DMS53 treated with DMSO at 0.1 percent for 48 hours (cell line): ENCODE results near the gene SRC.

ENCODE experiments used
- DNase-seq: peaks from one replicate; lab custom pipeline; 2025; ENCODE audit not compliant: unreplicated experiment; lab: John Stamatoyannopoulos, UW

The SRC gene

DNA sequence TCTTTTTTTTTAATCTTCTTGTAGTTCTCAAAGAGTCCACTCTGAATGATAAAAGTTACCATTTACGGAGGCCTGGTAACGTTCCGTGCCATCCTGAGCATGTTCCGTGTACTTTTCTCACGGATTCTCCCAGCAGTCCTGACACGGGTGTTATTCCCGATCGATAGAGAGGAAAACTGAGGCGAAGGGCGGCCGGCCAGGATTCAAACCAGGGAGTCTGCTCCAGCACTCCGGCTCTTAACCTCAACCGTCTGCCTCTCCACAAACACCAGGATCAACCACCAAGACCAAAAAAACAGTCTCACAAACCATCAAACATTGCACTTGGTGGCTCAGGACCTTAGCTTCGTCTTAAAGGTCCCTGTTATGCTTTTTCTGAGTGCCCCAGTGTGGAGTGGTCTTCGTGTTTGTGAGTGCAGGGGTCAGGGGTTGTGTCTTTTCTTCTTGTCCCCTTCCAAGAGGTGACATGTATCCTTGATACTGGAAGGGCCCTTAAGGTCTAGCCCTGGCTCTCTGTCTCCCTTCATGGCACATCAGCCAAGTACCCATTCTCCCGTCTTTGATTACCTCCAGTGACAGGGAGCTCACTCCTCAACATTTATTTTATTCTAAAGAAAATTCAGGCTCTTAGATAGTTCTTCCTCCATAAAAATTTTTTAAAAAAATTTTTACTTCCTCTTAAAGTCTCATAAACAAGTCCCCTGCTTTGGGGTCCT, 35.1 kb downstream of the SRC start:
- DNase-seq = no peak

DNA sequence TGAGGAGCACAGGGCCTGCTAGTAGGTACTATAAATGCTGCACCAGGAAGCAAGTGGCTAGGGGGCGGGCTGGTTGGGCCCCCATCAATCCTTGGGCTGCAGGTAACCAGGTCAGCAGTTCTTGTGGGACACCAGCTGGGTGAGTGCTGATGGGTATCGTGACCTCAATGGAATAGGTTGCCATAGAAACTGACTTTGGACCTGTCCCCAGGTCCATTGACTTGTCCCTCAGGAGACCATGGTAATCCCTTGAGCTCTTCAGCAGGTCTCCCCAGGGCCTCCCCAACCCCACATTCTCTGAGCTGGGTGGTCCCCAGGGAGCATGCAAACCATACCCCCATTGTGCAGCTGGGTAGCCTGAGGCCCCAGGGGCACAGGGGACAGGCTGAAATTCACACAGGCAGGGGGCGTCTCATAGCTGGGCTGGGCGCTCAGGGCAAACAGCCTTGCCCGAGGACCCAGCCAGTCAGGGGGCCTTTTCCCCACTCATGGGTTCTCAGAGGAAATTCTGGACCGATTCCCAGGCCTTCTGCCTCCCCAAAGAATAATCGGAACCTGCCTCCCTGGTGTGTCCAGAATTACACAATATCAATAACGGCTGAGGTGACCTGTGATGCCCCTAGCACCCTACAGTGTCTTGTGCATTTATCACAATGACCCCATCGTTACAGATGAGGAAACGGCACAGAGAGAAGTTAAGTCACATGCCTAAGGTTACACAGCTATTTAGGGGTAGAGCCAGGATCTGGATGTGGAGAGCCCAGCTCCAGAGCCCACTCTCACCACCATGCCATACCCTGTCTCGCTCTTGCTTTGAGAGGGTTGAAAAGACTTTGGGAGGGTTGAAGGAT, 35.9 kb downstream of the SRC start:
- DNase-seq = no peak

DNA sequence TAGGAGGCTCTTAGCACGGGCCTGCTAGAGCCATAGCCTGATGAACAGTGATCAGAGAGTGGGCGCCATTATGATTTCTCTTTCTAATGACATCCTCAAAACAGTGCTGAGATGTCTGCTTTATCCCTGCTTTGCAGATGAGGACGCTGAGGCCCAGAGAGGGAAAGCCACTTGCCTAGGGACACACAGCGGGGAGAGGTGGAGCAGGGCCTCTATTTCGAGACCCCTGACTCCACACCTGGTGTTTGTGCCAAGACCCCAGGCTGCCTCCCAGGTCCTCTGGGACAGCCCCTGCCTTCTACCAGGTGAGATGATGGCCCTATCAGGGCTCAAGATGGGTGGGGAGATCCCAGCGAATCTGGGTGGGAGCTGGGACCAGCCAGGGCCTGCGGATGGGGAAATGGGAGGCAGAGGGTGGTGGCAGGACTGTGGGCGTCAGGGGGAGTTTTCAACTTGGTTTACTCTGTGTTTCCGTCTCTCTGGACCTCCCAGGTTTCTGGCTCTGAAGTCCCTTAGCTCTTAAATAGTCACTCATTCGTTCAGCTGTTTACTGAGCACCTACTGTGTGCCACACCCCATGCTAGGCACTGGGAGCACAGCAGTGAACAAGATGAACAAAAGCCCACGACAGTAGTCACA, 36.7 kb downstream of the SRC start:
- DNase-seq = no peak

DNA sequence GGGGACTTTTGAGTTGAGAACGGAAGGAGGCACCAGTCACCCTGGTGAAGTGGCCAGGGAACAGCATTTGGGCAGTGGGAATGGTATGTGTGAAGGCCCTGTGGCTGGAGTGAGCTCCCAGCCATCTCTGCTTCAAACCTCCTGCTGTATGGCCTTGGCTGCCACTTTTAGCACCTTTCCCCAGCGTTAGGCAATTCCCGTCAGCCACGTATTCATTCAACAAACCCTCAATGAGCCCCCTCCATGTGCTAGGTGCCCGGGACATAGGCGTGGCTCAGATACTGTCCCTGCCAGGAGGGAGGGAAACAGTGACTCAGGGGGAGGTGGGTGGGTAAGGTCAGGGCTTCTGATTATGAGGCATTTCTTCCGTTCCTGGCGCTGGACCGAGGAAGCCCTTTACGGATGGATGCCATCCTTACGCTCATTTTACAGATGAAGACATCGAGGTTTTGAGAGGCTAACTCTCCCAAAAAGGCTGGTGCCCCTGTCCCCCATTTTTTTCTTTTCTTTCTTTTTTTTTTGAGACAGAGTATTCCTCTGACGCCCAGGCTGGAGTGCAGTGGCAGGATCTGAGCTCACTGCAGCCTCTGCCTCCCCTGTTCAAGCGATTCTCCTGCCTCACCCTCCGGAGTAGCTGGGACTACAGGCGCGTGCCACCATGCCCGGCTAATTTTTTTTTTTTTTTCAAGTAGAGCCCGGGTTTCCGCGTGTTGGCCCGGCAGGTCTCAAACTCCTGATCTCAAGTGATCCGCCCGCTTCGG, 37.5 kb downstream of the SRC start:
- DNase-seq = no peak

DNA sequence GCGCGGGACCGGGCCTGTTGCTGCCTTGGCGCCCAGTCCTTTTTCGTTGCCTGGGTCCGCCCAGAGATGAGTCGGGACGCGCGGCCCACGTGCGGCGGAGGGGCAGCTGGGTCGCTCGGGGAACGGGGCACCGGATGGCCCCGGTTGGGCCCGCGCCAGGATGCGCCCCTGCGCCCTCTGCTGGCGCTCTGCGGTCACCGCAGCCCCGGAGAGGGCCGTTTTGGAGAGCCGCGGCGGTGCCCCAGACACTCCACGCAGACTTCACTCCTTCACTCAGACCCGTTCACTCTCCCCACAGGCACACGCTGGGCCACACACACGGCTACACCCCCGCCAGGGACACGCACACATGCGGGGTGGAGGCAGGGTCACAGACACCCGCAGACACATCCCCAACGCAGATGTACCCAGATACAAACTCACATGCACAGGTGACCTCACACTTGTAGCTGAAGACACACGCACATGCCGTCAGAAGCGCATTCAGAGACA, 38.8 kb downstream of the SRC start:
- no peak for DNase-seq

DNA sequence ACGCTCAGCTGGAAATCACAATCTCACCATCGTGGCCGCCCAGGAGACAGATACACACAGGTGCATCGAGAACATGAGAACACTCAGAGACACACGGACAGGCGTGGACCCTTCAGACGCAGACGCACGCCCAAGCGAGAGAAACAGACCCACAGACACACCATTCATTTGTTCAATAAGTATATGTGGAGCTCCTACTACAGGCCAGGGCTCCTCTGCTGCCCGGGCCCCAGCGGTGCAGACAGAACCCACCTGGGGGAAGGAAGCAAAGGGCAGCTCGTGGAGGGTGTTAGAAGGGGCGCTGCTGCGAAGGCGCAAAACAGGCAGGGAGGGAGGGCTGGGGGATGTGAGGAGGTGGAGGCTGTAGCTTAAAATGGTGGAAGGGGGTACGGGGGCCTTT, 39.2 kb downstream of the SRC start:
- no peak for DNase-seq

DNA sequence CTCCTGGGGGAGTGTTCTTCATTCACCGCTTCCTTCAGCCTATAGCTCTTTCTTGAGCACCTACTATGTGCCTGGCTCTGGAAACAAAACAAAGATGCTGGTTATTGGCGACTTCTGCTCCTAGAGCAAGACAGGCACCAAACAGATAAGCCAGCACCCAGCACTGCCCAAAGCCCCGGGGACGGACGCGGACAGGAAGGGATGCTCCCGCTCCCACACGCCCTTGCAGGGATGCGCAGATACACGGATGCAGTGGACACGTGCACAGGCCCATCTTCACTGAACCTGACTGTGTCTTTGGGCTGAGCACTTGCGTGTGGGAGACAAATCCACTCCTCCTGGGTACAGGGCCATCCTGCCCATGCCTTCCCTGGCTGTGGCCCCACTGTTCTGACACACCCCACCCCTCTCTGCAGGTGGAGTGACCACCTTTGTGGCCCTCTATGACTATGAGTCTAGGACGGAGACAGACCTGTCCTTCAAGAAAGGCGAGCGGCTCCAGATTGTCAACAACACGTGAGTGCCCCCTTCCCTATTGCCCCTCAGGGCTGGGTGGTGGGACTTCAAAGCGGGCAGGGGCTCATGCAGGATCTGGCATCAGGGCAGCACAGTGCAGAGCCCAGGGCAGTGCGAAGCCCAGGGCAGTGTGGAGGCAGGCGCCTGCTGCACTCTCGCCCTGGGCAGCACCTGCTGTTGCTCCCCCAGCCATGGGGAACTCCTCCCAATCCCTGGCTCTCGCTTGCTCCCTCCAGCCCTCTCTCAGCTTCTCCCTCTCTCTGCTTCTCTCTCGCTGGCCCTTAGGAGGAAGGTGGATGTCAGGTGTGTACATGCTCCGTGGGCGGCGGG, 39.9 kb downstream of the SRC start:
- no peak for DNase-seq

DNA sequence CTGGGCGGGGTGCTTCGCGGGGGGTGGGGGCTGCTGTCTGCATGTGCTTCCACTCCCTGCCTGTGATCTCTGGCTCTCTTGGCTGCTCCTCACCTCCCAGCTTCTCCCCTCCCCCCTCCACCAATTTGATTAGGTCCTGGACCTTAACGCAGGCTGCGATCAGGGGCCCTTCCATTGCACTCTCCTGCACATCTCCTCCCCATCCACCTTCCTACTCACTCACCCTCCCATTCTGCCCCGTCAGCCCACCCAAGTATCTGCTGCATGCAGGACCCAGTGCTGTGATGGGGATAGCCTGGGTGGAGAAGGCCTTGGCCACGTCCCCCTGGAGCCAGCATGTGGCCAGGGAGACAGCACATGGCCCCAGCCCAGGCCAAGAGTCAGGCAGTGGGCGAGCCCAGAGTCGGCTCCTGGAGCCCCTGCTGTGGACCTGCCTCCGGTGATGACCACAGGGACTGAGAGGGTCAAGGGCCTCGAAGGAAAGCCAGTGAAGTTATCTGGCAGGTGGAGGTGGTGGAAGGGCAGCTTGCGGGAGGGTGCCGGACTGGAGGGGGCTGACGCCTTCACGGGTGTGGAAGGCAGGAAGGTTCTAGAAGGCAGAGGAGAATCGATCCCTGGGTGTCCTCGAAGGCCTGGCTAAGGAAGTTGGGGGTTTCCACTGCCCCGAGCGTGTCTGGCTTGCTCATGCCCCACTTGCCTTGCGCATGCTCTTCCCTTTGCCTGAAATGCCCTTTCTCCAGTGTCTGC, 40.7 kb downstream of the SRC start:
- no peak for DNase-seq

DNA sequence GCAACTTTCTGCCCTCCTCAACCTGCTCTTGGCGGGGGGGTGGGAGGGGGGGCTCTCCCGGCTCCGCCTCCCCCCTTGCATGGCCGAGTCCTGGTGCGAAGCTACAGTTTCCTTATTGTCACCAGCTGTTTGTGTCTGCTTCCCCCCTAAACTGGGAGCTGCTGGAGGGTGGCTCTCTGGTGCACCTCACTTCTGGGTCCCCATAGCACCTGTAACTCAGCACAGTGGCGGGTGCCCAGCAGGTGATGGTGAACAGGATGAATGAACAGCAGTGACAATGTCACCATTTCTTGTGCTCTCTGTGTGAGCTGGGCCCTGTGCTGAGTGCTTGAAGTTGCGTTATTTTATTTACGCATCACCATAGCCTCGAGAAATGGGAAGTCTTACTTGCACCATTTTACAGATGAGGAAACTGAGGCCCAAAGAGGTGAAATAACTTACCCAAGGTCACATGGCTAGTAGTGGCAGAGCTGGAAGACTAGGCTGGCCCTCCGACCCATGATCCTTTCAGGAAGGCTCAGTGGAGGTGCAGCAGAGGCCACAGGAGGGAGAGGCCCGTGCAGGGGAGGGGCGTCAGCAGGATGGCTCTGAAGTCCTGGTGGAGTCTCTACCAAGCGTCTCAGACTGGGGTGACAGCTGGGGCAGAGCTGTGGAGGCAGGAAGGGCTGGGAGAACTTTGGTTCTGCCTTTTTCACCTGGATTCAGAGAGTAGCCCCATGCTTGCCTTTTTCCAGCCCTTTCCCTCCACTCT, 41.8 kb downstream of the SRC start:
- no peak for DNase-seq

DNA sequence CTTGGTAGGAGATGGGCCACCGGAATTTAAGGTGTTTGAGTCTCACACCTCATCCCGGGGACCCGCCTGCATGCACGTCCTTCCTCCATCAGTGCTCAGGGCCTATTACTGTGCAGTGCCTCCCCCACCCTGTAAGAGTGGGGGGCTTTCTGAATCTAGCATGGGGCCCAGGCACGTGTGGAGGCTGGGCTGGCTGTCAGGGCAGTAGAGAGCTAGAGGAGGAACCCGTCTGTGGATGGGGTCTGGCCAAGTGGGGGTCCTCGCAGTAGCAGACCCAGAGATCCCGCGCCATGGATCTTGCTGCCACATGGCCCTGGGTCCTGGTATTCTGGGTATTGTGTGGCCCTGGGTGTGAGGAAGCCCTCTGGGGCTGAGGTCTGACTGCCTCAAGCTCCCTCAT, 42.9 kb downstream of the SRC start:
- no peak for DNase-seq

DNA sequence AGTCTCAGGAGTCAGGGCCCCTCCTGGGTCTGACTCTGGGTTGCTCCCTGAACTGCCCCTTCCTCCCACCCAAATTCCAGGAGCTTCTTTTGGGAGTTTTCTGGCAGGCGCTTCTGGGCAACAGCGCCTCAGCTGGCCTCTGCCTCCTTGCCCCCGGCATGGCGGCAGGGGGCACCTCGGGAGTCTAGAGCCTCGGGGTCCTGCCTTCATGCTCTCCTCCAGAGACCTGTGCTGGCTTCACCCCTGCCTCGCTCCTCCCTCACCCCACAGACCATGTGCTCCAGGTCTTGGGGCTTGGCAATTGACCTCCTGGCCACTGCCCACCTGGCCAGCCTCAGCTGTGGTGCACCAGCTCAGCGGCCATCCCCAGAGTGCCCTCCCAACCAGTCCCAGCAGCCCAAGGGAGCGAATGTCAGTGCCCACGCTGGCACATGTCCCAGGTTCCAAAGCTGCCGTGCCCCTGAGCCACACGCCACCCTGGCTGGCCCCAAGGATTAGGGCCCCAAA, 43.4 kb downstream of the SRC start:
- DNase-seq = no peak

DNA sequence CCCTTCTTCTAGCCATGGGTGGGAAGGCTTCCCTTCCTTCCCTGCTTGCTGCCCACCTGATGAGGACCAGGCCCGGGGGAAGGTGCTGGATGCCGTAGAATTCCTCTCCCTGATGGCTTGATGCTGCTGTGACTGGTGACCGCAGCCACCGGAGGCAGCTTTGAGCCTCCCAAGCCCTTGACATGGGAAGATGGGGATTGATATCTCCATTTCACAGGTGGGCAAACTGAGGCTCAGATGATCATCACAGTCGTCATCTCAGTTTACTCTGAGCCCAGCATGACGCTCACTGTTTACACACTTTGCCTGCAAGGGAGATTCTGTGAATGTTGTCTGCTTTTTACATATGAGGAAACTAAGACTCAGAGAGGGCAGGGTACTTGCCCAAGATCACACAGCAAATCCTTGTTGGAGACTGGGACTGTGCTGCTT, 43.9 kb downstream of the SRC start:
- no peak for DNase-seq

DNA sequence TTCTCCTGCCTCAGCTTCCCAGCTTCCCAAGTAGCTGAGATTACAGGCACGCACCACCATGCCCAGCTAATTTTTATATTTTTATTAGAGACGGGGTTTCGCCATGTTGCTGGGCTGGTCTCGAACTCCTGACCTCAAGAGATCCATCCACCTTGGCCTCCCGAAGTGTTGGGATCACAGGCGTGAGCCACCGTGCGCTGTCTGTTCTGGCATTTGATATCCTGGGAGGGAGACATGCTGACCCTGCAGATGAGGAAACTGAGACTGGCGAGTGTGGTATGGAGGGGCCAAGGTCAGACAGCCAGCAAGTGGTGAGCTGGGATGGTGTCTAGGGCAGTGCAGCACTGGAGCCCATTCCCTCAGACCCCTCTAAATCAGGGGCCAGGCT, 44.6 kb downstream of the SRC start:
- no peak for DNase-seq

DNA sequence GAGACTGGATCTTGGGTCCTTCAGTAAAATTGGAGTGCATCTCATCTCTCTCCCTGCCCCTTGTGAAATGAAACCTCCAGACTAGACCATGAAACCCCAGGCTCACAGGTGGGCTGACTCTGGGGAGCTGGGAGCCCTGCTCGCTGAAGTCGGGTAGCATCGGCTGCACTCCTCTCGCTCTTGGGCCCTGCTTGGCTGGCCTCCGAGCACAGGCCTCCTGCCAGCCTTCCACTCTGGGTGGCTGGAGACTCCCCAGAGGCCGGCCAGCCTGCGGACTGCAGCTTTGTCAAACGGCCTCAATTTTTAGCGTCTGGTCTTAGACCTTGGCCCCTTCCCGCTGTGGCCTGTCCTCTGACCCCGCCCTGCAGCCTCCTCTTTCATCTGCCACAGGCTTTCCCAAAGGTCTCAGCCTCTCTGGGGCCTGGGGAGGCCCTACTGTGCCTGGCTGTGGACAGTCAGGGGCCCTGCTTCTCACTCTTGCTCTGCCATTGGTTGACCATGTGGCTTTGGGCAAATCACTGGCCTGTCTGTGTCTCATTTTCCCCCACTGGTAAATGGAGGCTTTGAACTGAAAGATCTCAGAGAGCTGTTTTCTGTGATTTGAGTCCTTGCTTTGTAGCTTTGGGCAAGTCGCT, 45.1 kb downstream of the SRC start:
- DNase-seq = no peak

DNA sequence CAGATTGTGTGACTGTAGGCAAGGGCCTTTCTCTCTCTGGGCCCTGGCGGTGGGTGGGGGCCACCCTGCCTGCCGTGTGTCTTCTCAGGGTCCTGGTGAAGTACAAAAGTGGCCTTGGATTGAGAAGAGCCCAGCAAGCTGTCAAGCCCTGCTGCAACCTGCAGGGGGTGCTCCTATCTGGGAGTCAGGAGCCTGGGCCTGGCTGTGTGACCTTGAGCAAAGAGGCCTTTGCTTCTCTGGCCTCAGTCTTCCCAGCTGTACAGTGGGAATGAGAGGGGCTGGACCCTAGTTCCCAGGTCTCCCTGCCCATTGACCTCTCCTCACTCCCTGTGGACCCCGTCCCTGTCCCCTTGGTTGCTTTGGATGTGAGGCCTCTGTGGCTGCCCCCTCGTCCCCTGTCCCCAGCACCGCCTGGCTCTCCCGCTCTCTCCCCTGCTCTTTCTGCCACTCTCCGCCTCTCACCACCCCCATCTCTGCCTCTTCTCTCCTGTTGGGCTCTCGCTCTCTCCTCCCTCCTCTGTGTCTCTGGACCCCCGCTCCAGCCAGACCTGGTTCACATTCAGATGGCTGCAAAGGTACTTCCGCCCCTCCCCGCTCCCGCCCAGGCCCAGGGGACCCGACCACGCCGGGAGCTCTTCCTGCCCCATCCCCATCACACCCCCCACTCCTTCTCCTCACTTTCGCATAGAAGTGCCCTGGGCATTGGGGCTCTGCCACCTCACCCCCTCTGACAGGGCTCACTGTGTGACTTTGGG, 46.7 kb downstream of the SRC start:
- no peak for DNase-seq

DNA sequence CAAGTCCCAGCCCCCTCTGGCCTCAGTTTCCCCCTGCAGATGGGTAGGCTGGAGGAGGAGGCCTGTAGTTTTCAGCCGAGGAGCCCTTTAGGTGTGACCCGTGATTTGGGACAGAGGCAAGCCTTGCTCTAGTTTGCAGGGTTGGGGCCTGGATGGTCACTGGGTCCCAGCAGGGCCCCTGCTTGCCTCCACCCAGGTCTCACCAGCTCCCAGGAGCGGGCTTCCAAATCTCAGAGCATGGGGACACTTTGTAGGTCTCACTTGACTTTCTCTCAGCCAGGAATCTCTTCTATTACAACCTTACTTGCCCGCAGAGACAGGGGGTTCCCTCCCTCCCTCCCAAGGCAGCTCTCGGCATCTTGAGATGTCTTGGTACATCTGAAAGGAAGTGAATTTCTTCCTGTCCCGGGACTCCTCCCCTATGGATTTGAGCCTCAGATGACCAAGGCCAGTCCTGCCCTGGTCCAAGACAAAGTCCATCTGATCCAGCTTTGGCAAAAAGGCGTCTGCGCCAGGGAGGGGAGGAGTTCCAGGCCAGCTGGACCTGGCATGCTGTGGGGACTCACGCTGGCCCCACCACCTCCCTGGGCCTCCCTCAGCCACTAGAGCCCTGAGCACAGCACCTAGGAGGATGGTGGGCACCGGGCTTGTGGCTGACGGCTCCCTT, 47.4 kb downstream of the SRC start:
- no peak for DNase-seq
